ENCODE measurements around the gene ZNF536.
"Not testable (repeated sequence)": the region's sequence is repeated elsewhere in the genome, so short reads cannot be mapped to it uniquely, and the experiment has no call there.

Gene ZNF536

DNA sequence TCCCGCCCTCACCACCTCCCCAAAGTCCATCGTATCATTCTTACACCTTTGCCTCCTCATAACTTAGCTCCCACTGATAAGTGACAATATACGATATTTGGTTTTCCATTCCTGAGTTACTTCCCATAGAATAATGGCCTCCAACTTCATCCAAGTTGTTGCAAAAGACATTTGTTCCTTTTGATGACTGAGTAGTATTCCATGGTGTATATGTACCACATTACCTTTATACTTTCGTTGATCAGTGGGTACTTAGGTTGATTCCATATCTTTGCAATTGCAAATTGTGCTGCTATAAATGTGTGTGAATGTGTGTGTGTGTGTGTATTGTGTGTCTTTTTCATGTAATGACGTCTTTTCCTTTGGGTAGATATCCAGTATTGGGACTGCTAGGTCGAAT, 109.6 kb downstream of the ZNF536 start:
- DNase-seq (ENCODE audit: low read depth in 2 of 2), result no peak

DNA sequence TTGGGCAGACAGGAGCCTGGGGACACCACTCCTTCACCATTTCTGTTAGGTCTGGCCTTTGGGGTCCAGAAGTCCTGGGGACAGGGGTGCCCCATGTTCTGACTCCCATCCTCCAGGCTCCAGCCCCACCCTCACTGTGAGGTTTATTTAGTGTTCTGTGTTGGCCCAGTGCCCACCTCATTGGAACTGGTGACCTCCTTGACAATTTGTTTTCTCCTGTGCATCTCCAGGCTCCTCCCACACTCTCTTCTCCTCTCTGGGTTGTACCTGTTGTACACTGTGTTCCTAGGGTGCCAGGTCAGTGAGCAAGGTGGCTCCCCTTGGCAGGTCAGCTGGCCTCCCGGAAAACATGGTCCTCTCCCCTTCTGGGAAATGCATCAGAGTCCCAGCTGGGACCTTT, 110.8 kb downstream of the ZNF536 start:
- DNase-seq (ENCODE audit: low read depth in 2 of 2), result no peak

DNA sequence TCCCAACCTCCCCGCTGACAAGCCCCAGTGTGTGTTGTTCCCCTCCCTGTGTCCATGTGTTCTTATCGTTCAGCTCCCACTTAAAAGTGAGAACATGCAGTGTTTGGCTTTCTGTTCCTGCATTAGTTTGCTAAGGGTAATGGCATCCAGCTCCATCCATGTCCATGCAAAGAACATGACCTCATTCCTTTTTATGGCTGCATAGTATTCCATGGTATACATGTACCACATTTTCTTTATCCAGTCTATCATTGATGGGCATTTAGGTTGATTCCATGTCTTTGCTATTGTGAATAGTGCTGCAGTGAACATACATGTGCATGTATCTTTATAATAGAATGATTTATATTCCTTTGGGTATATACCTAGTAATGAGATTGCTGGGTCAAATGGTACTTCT, 114.1 kb downstream of the ZNF536 start:
- not testable (repeated sequence) for DNase-seq (ENCODE audit: low read depth in 2 of 2)

DNA sequence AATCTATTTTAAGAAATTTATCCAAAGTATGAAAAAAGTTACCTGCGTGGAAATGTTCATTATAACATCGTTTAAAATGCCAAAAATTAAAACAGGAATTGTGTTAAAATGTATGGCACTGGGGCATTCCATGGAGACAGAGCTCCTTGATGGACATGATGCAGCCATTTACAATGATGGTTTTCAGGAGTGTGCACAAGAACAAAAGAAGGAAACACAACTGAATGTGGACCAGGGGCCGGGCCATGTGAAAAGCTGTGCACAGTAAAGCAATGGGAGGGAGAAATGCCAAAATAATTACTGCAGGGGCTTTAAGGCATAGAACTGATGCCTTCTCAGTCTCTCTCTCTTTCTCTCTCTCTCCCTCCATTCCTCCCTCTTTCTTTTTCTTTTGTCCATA, 115.0 kb downstream of the ZNF536 start:
- DNase-seq (ENCODE audit: low read depth in 2 of 2), result no peak

DNA sequence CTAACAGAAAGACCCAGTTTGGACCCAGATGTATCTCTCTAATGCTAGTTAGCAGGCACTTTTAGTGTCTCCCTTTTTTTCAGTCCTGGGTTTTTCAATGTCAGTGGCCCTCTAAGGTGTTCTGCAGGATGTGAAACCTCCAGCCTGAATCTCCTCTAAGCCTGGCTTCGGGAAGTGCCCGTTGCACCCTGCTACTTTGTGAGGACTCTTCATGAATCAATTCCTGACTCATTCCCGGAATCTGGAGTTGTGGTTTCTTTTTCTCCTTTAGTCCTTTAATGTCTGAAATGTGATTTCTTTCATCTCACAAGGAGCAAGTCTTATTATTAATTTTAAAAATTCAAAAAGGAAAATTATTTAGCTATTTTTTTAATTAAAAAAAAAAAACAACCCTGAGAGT, 116.0 kb downstream of the ZNF536 start:
- no peak for DNase-seq (ENCODE audit: low read depth in 2 of 2)

DNA sequence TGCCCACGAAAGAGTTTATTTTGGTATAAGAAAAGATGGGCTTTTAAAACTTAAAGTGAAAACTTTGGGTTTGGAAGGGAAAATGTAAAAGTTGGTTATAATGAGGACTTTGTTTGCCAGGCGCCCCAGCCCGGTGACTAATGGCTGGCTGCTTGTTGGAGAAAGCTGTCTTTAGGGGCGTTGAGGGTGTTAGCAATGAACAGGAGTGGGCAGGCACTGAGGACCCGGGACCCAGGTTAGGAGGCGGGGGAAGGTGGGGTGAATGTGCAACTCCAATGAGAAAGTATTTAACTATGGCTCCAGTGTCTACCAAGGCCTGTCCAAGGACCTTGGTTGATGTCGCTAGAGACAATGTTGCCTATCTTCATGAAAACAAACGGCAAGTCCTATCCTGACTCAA, 118.6 kb downstream of the ZNF536 start:
- DNase-seq (ENCODE audit: low read depth in 2 of 2), result no peak

DNA sequence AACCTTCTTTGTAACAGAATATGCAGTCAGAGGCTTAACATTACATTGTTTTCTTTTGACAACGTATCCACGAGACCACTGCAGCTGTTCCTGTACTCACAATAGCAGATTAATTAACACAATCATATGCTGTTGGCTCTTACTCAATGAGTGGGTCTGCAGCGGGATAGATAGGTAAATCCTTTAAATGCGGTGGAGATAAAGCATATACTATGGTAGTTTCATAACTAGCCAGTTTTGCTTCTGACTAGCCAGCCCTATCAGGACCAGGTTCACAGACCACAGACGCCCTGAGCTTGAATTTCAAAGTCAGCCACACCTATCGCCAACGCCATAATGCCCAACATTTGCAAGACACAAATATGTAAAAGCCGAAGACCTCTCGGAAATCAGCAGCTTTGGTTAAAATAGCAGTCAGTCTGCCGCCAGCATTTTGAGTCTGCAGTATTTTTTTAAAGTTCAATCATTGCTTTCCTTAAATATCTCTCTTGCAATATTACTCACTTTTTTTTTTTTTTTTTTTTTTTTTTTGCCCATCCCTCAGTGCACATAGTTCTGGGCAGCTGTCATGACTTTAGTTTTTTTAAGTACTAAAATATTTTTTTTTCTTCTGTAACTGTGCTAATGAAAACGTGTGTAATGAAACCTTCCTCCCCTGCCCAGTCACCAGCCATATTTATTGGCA, 120.5 kb downstream of the ZNF536 start:
- no peak for DNase-seq (ENCODE audit: low read depth in 2 of 2)

DNA sequence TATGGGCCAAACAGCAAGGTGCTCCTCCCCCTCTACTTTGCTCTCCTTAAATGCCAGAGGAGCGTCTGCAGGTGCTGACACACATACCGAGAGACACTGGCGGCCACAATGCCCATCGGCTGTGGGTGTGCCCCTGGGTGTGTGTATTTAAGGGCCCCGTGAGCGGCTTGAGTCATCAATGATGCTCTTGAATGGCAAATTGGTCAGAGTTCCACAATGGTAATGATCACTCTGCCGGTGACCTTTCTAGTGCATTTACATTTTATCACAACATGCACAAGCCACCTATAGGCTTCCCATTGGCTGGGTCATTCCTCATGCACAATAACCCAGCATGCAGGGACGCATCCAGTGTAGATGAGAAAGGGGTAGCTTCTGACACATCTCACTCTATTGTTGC, 124.8 kb downstream of the ZNF536 start:
- no peak for DNase-seq (ENCODE audit: low read depth in 2 of 2)

DNA sequence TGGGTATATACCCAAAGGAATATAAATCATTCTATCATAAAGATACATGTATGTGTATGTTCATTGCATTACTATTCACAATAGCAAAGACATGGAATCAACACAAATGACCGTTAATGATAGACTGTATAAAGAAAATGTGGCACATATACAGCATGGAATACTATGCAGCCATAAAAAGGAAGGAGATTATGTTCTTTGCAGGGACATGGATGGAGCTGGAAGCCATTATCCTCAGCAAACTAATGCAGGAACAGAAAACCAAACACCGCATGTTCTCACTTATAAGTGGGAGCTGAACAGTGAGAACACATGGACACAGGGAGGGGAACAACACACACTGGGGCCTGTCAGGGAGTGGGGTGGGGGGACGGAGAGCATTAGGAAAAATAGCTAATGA, 125.9 kb downstream of the ZNF536 start:
- DNase-seq (ENCODE audit: low read depth in 2 of 2), result not testable (repeated sequence)

DNA sequence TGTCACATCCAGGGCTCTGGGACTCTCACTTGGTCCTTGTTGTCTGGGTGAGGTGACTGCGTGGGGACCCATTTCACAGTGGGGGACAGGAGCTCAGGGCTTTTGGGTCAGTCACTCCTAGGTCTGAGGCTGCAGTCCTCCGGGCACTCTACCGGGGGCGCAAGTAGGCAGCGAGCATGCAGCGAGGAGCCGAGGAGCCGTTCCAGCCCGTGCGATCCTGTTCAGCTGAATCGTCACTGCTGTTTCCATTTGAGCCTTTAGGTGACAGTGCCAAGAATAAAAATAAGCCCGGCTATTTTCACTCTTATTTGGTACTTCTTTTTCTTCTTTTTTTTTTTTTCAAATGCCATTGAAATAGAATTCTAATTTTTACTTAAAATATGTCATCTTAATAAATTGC, 126.5 kb downstream of the ZNF536 start:
- no peak for DNase-seq (ENCODE audit: low read depth in 2 of 2)

DNA sequence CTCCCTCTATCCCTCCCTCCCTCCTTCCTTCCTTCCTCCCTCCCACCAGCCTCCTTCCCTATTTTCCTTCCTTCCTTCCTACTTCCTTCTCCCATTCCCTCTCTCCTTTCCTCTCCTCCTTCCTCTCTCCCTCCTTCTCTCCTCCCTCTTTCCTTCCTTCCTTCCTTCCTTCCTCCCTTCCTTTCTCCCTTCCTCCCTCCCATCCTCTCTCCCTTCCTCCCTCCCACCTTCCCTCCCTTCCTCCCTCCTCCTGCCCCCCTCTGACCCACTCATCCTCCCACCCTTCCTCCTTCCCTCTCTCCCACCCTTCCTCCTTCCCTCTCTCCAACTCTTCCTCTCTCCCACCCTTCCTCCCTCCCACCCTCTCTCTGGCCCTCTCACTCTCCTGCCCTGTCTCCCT, 132.1 kb downstream of the ZNF536 start:
- DNase-seq (ENCODE audit: low read depth in 2 of 2), result no peak

DNA sequence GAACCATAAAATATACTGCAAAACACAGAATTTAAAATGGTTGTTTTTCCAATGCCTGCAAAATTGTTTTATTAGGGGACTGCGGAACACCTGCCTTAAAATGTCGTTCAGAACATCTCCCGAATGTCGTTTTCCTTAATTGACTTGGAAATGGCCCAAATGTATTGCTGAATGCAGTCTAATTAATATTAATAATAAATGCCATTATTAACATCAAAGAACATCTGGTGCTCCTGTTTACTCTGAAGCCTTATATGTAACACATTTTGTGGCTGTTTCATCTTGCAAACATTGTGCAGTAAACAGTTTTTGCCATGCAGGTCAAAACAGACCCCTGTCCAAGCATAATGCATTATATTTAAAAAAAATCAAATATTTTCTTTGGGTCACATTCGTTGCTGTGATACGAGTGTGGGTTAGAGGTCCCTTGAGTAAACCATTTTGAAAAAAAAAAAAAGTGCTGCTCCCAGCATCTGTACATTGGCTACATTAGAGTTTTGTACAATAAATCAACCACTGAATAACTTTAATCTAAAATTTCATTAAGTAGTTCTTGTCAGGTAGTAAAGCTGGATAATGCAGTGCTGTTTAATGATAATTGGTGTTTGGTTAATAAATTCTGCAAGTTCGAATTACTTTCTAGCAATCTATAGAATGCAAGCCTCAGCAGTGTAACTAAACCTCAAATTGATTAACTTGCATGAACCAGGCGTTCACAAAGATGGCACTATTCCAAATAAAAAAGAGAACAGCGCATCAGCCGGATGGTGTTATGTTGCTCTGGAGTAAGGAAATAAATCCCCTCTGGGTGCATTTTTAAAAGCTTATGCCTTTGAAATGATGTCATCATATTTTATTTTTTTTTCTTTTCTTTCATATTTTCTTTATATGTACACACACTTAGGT, 140.2 kb downstream of the ZNF536 start:
- no peak for DNase-seq (ENCODE audit: low read depth in 2 of 2)

DNA sequence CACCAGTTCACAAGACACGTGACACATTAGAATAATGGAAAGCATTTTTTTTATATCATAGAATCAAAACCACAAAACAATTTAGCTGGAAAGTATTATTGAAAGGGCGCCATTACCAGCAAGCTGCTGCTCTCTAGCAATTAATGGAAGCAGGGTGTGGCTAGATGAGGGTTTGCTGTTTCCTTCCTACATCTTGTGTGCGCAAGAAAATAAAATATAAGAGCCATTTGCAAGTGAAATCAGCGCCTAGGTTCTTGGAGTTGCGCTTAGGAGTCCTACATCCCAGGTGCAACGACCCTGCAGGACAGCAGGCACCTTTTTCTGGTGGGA, 140.9 kb downstream of the ZNF536 start:
- no peak for DNase-seq (ENCODE audit: low read depth in 2 of 2)

DNA sequence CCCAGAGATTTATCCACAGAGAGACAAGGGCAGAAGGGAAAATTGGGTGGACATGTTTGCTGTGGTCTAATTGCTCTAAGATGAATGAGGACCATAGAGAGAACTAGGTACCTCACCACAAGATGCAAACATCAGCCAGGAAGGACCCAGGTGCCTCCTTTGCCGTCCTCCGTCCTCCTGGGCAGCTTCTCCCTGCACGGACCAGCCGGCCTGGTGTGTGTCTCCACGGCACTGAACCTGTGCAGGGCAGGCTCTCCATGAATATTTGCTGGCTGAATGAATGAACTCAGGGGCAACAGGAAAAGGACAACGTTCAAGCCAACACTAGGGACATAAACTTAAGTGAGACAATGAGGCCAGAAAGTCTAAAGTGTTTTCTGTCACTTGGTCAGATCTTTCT, 143.9 kb downstream of the ZNF536 start:
- DNase-seq (ENCODE audit: low read depth in 2 of 2), result no peak

DNA sequence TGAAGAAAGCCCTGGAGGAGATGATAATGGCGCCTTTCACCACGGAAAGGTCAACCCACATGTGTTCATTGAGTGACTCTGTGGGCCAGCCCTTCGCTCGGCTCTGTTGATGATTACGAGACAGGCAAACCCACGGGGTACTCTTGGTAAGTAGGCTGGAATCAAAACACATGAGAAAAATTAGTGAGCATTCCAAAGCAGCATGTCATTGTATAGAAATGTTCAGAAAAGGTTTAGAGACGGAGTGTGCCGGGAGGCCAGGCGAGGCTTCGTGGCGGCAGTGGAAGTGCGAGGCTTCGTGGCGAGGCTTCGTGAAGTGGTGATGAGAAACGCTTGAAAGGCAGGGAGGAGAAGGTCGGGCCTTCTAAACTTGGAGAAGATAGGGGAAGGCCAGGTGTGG, 144.3 kb downstream of the ZNF536 start:
- DNase-seq (ENCODE audit: low read depth in 2 of 2), result no peak

DNA sequence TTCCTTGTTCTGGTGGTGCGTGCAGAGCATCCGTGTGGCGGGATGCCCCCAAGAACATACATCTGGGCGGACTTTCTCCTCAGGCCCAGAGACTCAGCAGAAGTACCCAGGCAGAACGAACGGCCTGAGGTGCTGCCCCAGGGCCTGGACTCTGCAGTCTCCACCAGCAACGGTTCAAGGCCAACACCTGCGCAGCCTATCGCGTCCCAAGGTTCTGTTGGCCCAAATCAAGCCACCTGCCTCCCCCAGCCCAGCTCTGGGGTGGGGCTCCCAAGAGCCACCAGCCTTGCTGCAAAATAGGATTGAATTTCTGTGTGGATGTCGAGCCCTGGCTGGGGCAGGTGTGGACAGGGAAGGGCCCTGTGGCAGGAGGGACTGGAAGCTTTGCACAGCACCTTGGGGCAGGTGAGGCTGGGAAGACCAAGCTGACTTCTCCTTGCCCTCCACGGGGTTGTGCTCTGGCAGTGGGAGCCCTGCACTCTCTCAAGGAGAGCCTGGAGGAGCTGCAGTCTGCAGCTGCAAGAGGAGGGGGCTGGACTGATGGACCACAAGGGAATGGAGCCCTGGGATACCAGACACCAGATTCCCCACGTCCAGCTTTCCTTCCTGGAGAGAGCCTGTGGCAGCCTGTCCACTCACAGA, 146.9 kb downstream of the ZNF536 start:
- no peak for DNase-seq (ENCODE audit: low read depth in 2 of 2)

DNA sequence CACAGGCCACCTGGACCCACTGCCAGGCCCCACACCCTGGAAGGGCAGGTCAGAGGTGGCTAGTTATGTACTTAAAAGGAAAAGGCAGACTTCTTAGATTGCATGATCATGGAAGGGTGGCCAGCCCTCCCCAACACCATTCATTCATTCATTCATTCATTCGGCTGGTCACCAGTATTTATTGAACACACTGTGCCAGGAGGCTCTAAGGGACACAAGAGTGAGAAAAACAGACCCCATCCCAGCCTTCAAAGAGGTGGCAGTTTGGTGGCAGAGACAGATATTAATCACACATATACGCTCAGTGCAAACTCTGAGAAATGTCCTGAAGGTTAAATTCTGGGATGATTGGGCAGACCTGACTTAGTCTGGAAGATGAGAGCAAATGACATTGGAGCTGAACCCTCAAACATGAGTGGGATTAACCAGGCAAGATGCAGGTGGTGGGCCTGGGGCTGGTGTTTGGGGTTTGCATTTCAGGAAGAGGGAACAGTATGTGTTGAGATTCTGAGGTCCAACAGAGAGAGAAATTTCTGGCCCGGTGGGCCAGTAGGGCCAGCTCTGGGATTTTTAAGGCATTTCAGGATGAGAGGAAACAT, 147.5 kb downstream of the ZNF536 start:
- no peak for DNase-seq (ENCODE audit: low read depth in 2 of 2)

DNA sequence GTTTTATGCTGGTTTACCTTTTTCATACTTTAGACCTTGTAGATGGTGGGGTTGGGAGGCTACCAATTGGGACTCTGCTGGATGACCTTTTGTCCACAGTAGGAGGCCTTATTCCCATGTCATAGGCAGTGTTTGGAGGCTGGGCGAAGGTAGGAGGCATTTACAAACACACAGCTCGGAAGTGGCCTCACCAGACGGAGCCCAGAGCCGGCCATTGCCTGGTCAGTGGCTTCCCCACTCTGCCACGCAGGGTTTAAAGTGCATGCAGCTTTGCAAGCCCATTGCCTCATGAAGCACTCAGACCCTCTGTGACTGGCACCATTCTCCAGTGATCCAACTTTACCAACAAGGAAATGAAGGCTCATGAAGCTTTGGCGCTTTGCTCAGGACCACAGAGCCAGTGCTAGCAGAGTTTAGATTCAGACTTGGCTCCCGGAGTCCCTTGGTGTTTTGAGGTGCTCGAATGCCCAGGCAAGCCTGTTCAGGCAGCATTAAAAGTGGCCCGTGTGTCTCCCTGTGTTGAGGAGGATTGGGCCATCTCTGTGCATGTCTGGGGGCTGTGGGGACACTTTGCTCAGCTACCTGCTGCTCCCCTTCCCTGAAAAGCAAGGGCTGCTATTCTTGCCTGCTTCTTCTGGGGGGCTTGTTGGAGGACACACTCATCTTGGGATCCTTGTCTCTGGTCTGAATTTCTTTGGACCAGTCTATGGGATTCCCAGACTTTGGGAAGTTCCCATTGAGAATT, 148.7 kb downstream of the ZNF536 start:
- DNase-seq (ENCODE audit: low read depth in 2 of 2), result no peak

DNA sequence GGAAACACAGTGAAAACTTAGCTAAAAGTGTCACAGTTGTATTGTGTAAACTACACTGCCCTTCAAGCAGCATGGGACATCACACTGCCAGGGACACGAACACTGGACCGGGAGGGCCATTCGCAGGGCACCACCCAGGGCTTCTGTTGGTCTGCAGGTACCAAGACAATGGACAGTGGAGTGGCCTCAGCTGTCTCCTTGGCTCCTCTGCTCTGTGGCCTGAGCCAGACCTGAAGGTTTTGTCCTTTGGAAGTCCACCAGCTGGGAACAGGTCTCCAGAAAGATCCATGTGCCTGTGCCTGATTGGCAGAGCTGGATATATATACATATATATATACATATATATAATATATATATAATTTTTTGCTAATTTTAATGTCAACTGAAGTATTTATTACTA, 149.8 kb downstream of the ZNF536 start:
- DNase-seq (ENCODE audit: low read depth in 2 of 2), result no peak

DNA sequence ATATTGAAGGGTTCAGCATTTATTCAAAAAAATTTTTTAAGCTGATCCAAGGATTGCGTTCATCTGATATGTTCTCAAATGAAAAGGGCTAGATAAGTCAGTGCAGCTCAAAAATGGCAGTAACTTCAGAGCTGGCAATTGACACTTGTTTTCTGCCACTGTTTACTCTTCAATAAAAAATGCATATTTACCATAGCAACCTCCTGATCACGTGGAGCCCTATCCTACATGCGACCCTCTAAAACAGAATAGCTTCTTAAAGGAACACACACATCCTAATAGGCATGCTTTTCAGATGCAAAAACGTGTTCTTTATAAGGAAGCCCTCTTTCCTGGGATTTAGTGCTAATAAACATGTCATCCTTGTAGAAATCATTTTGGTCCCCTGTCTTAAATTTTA, 150.2 kb downstream of the ZNF536 start:
- DNase-seq (ENCODE audit: low read depth in 2 of 2), result no peak

DNA sequence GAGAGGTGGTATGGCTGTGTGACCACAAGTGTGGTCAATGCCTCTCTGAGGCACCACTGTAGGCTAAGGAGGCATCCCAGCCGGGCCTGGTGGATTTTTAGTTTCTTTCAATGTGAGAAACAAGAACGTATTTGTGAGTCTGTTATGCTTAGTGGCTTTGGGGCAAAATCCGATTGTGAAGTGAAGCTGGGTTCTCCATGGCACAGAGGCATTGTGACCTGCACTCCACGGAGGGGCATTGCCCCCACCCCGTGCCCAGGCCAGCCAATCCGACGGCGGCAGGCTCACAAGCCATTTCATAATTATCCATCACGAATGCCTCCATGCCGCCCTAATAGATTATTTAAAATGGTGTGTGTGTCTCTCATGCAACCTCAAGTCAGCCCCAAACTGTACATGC, 151.6 kb downstream of the ZNF536 start:
- DNase-seq (ENCODE audit: low read depth in 2 of 2), result no peak

DNA sequence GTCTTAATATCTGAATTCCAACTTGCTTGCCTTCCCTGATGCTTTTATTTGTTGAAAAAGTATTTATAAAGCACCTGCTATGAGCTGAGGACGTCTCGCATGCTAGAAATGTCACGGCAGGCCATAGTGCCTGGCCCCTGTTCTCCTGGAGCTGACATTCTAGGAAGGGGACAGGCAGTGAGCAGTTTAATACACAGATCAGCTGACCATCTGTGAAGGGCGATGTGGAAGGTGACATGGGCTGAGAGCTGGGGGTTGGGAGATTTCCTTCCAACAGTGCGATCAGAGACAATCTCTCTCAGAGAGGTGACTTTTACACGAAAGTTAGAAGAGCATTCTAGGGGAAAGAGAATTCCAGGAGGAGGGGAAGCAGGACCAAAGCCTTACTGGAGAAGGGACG, 153.2 kb downstream of the ZNF536 start:
- DNase-seq (ENCODE audit: low read depth in 2 of 2), result no peak
